DOHH2 (cell line): ENCODE data around the gene KCNJ15.

ENCODE experiments used
- H3F3A ChIP-seq: fragments of 200-600 bp; sonication (generic), shearing (Covaris generic); 2 replicates; pipeline ENCODE4 v1.6.0; 2016; ENCODE audit warnings: antibody characterized with exemption, mild to moderate bottlenecking; ENCODE audit not compliant: control insufficient read depth, insufficient read depth
- H3K27ac ChIP-seq: fragments of 200-600 bp; sonication (generic); 2 replicates; pipeline ENCODE4 v1.5.1; 2014; ENCODE audit warnings: low read depth, mild to moderate bottlenecking, low read length, moderate library complexity
- H3K27me3 ChIP-seq: fragments of 200-600 bp; sonication (generic); 2 replicates; pipeline ENCODE4 v1.6.1; 2014; ENCODE audit warnings: mild to moderate bottlenecking, low read length, mixed read lengths; ENCODE audit not compliant: control insufficient read depth
- H3K36me3 ChIP-seq: fragments of 200-600 bp; sonication (generic); 2 replicates; pipeline ENCODE4 v1.6.1; 2014; ENCODE audit warnings: mild to moderate bottlenecking, low read length, moderate library complexity, mixed read lengths; ENCODE audit not compliant: control insufficient read depth
- H3K4me1 ChIP-seq: fragments of 200-600 bp; sonication (generic); 2 replicates; pipeline ENCODE4 v1.6.1; 2014; ENCODE audit warnings: mild to moderate bottlenecking, low read length, mixed read lengths; ENCODE audit not compliant: control insufficient read depth
- H3K4me2 ChIP-seq: fragments of 200-600 bp; sonication (generic); 2 replicates; pipeline ENCODE4 v1.6.0; 2014; ENCODE audit warnings: mild to moderate bottlenecking, low read length, moderate library complexity
- H3K4me3 ChIP-seq: fragments of 200-600 bp; sonication (generic); 2 replicates; pipeline ENCODE4 v1.5.1; 2014; ENCODE audit warnings: mild to moderate bottlenecking, low read length, mixed read lengths
- H3K79me2 ChIP-seq: fragments of 200-600 bp; sonication (generic); 2 replicates; pipeline ENCODE4 v1.6.1; 2014; ENCODE audit warnings: mild to moderate bottlenecking, low read length, mixed read lengths; ENCODE audit not compliant: control insufficient read depth
- H3K9me2 ChIP-seq: fragments of 200-600 bp; sonication (generic); replicated peaks from 2 replicates; pipeline ENCODE4 v1.6.1; 2014; ENCODE audit warnings: mild to moderate bottlenecking, low read length, mixed read lengths; ENCODE audit not compliant: control insufficient read depth
- H3K9me3 ChIP-seq: fragments of 200-600 bp; sonication (generic); 2 replicates; pipeline ENCODE4 v1.6.1; 2014; ENCODE audit warnings: antibody characterized with exemption, low read length, mixed read lengths; ENCODE audit not compliant: control insufficient read depth, insufficient read depth
- H4K20me1 ChIP-seq: fragments of 200-600 bp; sonication (generic); 2 replicates; pipeline ENCODE4 v1.6.0; 2014; ENCODE audit warnings: low read depth, mild to moderate bottlenecking, antibody characterized with exemption, low read length, moderate library complexity; ENCODE audit not compliant: control insufficient read depth, insufficient read depth
- CTCF ChIP-seq: fragments of 200-600 bp; sonication (generic); IDR thresholded peaks from one replicate; pipeline ENCODE4 v1.5.1; 2014; ENCODE audit warnings: antibody characterized with exemption, mild to moderate bottlenecking, low read depth, low read length; ENCODE audit not compliant: poor library complexity, severe bottlenecking
- EZH2phosphoT487 ChIP-seq: fragments of 200-600 bp; sonication (generic); IDR thresholded peaks from 2 replicates; pipeline ENCODE4 v1.6.1; 2017; ENCODE audit warnings: borderline replicate concordance, mild to moderate bottlenecking, antibody characterized with exemption, low read length, moderate library complexity, mixed read lengths

The KCNJ15 gene

GRCh38 chr21:38298832-38299231 is 42.0 kb downstream of the KCNJ15 start:
- H3K9me2 ChIP-seq = no peaks in the 10 kb centered on the region
- no peaks in the 10 kb centered on the region for H3K36me3 ChIP-seq
- no peaks in the 10 kb centered on the region for H3K4me1 ChIP-seq
- H3K27me3 ChIP-seq = no peaks in the 10 kb centered on the region
- no peak for TF ChIP-seq CTCF
- TF ChIP-seq EZH2phosphoT487 = no peak
- no peaks in the 10 kb centered on the region for H3K79me2 ChIP-seq
- no peaks in the 10 kb centered on the region for H3K9me3 ChIP-seq
- H4K20me1 ChIP-seq = no peaks in the 10 kb centered on the region
- H3K4me3 ChIP-seq = no peak overlapping the region
- no peak overlapping the region for H3K4me2 ChIP-seq
- no peaks in the 10 kb centered on the region for H3F3A ChIP-seq
- no peak overlapping the region for H3K27ac ChIP-seq

GRCh38 chr21:38299671-38300070 is 42.9 kb downstream of the KCNJ15 start:
- Histone ChIP-seq H3K4me3 (no peak overlapping the region), H3K9me3 (no peaks in the 10 kb centered on the region), H3K9me2 (no peaks in the 10 kb centered on the region), H3K27ac (no peak overlapping the region), H3K36me3 (no peaks in the 10 kb centered on the region), H3F3A (no peaks in the 10 kb centered on the region), H3K27me3 (no peaks in the 10 kb centered on the region), H3K4me2 (no peak overlapping the region), H3K4me1 (no peaks in the 10 kb centered on the region), H3K79me2 (no peaks in the 10 kb centered on the region), H4K20me1 (no peaks in the 10 kb centered on the region)
- TF ChIP-seq EZH2phosphoT487 = no peak

DNA sequence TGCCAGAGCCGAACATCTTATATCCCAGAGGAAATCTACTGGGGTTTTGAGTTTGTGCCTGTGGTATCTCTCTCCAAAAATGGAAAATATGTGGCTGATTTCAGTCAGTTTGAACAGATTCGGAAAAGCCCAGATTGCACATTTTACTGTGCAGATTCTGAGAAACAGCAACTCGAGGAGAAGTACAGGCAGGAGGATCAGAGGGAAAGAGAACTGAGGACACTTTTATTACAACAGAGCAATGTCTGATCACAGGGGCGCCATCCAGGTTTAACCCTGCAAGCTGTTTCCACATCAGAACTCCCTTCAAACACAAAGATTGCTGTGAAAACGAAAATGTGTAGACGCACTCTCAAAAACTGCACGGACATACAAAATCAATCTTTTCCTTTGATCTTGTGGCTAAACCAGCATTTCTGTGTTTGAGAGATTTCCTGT is 43.4 kb downstream of the KCNJ15 start:
- Histone ChIP-seq H3K9me2 (no peaks in the 10 kb centered on the region), H4K20me1 (no peaks in the 10 kb centered on the region), H3K4me1 (no peaks in the 10 kb centered on the region), H3K27me3 (no peaks in the 10 kb centered on the region), H3F3A (no peaks in the 10 kb centered on the region), H3K9me3 (no peaks in the 10 kb centered on the region), H3K79me2 (no peaks in the 10 kb centered on the region), H3K4me2 (no peak overlapping the region), H3K4me3 (no peak overlapping the region), H3K36me3 (no peaks in the 10 kb centered on the region), H3K27ac (no peak overlapping the region)
- TF ChIP-seq CTCF = no peak
- TF ChIP-seq EZH2phosphoT487 = no peak

- no peak overlapping the region for H3K4me2 ChIP-seq
- H3K4me3 ChIP-seq = no peak overlapping the region
- no peaks in the 10 kb centered on the region for H3K79me2 ChIP-seq
- no peak overlapping the region for H3K27ac ChIP-seq
- no peaks in the 10 kb centered on the region for H3K9me3 ChIP-seq
- no peaks in the 10 kb centered on the region for H3F3A ChIP-seq
- no peaks in the 10 kb centered on the region for H3K4me1 ChIP-seq
- no peaks in the 10 kb centered on the region for H3K9me2 ChIP-seq
- no peaks in the 10 kb centered on the region for H4K20me1 ChIP-seq
- no peaks in the 10 kb centered on the region for H3K27me3 ChIP-seq
- TF ChIP-seq EZH2phosphoT487 (no peak), CTCF (no peak)
- no peaks in the 10 kb centered on the region for H3K36me3 ChIP-seq
Observed at GRCh38 chr21:38301321-38302214, 44.8 kb downstream of the KCNJ15 start.
